Spinal cord (tissue), 10 donors: ENCODE results near the gene TMC6. TPM values are rescaled to one million over a fixed set of nuclear protein-coding genes. Genes with fewer than 3 reads are reported as not detected.
"Not testable (repeated sequence)": the region's sequence is repeated elsewhere in the genome, so short reads cannot be mapped to it uniquely, and the experiment has no call there.

ENCODE experiments used
- DNase-seq, 6 donors: peaks; one replicate each; pipeline versions ENCODE4 v3.0.0 to v3.0.0-alpha.2; 2013 to 2015; ENCODE audit warnings: low spot score in 6 of 6, low read depth in 4 of 6
- H3K27ac ChIP-seq: one replicate; pipeline ENCODE4 v1.5.1; 2013; ENCODE audit warnings: low read depth, low read length, control low read depth
- H3K27me3 ChIP-seq: one replicate; pipeline ENCODE4 v1.6.1; 2013; ENCODE audit warnings: low read length; ENCODE audit not compliant: control insufficient read depth, insufficient read depth
- H3K36me3 ChIP-seq: one replicate; pipeline ENCODE4 v1.6.1; 2013; ENCODE audit warnings: low read length; ENCODE audit not compliant: control insufficient read depth, insufficient read depth
- H3K4me1 ChIP-seq: one replicate; pipeline ENCODE4 v1.6.1; 2013; ENCODE audit warnings: low read length; ENCODE audit not compliant: control insufficient read depth, insufficient read depth
- H3K4me3 ChIP-seq: one replicate; pipeline ENCODE4 v1.5.1; 2013; ENCODE audit warnings: low read depth, low read length, control low read depth
- H3K9me3 ChIP-seq: one replicate; pipeline ENCODE4 v1.6.1; 2013; ENCODE audit warnings: low read length; ENCODE audit not compliant: control insufficient read depth, insufficient read depth
- WGBS: methylation state at CpG from one replicate; pipeline ENCODE4 v1.1.5; 2013; ENCODE audit warnings: missing lambda C conversion rate; ENCODE audit not compliant: insufficient coverage; 5-methylcytosine and 5-hydroxymethylcytosine counted together
- polyA plus RNA-seq, 2 donors: library from polyadenylated mRNA; unstranded; fragments of 120-200 nt; gene quantifications; one replicate each; pipeline ENCODE4 v1.2.1, GENCODE V29; 2013; ENCODE audit not compliant: insufficient read length in 2 of 2
- total RNA-seq, 2 donors: library from RNA; depleted of rRNA in 1 of 2; stranded (reverse); fragments of 120-200 nt in 1 of 2; fragments of >200 nt in 1 of 2; gene quantifications; one replicate each; pipeline versions ENCODE4 v1.2.3 to v1.2.4, GENCODE V29; 2013 to 2014
- donor health status: healthy.

The TMC6 gene
- total and polyA plus RNA-seq, 4 donors = 15.2 to 33.4 (median 24.8) TPM

- H3K27ac ChIP-seq = peak overlapping the region; percentile 82
- peaks cover 54% of the 10 kb centered on the region for H3K4me1 ChIP-seq
- peaks cover 2% of the 10 kb centered on the region for H3K27me3 ChIP-seq
- no peak for DNase-seq
- H3K36me3 ChIP-seq = no peaks in the 10 kb centered on the region
- H3K4me3 ChIP-seq = no peak overlapping the region
- 86% methylated on average over 17 of the region's 21 CpGs for WGBS
- no peaks in the 10 kb centered on the region for H3K9me3 ChIP-seq
Measured at GRCh38 chr17:78143214-78144146, 14.9 kb upstream of the TMC6 start.

- DNase-seq = no peak
- peaks cover 58% of the 10 kb centered on the region for H3K4me1 ChIP-seq
- H3K27ac ChIP-seq = no peak overlapping the region
- peaks cover 2% of the 10 kb centered on the region for H3K27me3 ChIP-seq
- 89% methylated on average over 13 of the region's 16 CpGs for WGBS
- no peak overlapping the region for H3K4me3 ChIP-seq
- no peaks in the 10 kb centered on the region for H3K36me3 ChIP-seq
- H3K9me3 ChIP-seq = no peaks in the 10 kb centered on the region
Measured at GRCh38 chr17:78142119-78142861, 13.7 kb upstream of the TMC6 start.

- Histone ChIP-seq H3K27ac (no peak overlapping the region), H3K4me1 (peaks cover 59% of the 10 kb centered on the region), H3K4me3 (no peak overlapping the region), H3K27me3 (peaks cover 2% of the 10 kb centered on the region), H3K9me3 (no peaks in the 10 kb centered on the region), H3K36me3 (no peaks in the 10 kb centered on the region)
- WGBS = 79% methylated on average over 15 of the region's 20 CpGs
- no peak for DNase-seq
Measured at GRCh38 chr17:78141437-78142118, 13.0 kb upstream of the TMC6 start.

- peak in 2 of 6 donors; percentile 16 to 62 for DNase-seq
- no peak overlapping the region for H3K27ac ChIP-seq
- no peaks in the 10 kb centered on the region for H3K36me3 ChIP-seq
- H3K4me3 ChIP-seq = no peak overlapping the region
- H3K27me3 ChIP-seq = peaks cover 2% of the 10 kb centered on the region
- 18% methylated on average over 58 of the region's 58 CpGs for WGBS
- H3K4me1 ChIP-seq = peaks cover 50% of the 10 kb centered on the region
- H3K9me3 ChIP-seq = no peaks in the 10 kb centered on the region
Measured at GRCh38 chr17:78140169-78141051, 11.9 kb upstream of the TMC6 start.

- WGBS = 90% methylated on average over 12 of the region's 12 CpGs
- H3K4me3 ChIP-seq, H3K36me3 ChIP-seq, H3K27ac ChIP-seq, H3K9me3 ChIP-seq, DNase-seq, H3K27me3 ChIP-seq: not testable (repeated sequence)
- H3K4me1 ChIP-seq = peaks cover 44% of the 10 kb centered on the region
Measured at GRCh38 chr17:78139861-78140168, 11.3 kb upstream of the TMC6 start.

GRCh38 chr17:78138204-78139060, 9.9 kb upstream of the TMC6 start:
- H3K9me3 ChIP-seq = no peaks in the 10 kb centered on the region
- peaks cover 32% of the 10 kb centered on the region for H3K4me1 ChIP-seq
- DNase-seq = no peak
- peaks cover 16% of the 10 kb centered on the region for H3K27me3 ChIP-seq
- H3K27ac ChIP-seq = no peak overlapping the region
- no peak overlapping the region for H3K4me3 ChIP-seq
- H3K36me3 ChIP-seq = no peaks in the 10 kb centered on the region
- 73% methylated on average over 9 of the region's 17 CpGs for WGBS

- Histone ChIP-seq H3K9me3 (no peaks in the 10 kb centered on the region), H3K27me3 (peaks cover 23% of the 10 kb centered on the region), H3K36me3 (no peaks in the 10 kb centered on the region), H3K4me1 (peaks cover 31% of the 10 kb centered on the region), H3K4me3 (no peak overlapping the region), H3K27ac (no peak overlapping the region)
- WGBS = 73% methylated on average over 16 of the region's 26 CpGs
- no peak for DNase-seq
Measured at GRCh38 chr17:78137392-78138203, 9.0 kb upstream of the TMC6 start.

- Histone ChIP-seq H3K27ac (no peak overlapping the region), H3K4me3 (no peak overlapping the region), H3K9me3 (no peaks in the 10 kb centered on the region), H3K27me3 (peaks cover 36% of the 10 kb centered on the region), H3K36me3 (no peaks in the 10 kb centered on the region), H3K4me1 (peaks cover 30% of the 10 kb centered on the region)
- 89% methylated on average over 4 of the region's 9 CpGs for WGBS
- no peak for DNase-seq
Measured at GRCh38 chr17:78135858-78136500, 7.4 kb upstream of the TMC6 start.
